Measurements from ENCODE around the gene FBLL1. TPM values are rescaled to one million over a fixed set of nuclear protein-coding genes. Genes with fewer than 3 reads are reported as not detected.
"Not testable (repeated sequence)": the region's sequence is repeated elsewhere in the genome, so short reads cannot be mapped to it uniquely, and the experiment has no call there.

Gene FBLL1
- polyA plus RNA-seq, 1 experiment: 0.11 TPM

- POLR2A ChIA-PET: no interaction called here
- Histone ChIP-seq H3K9me3 (ENCODE audit: control insufficient read depth, insufficient read depth, low read length) (peaks cover 10% of the 10 kb centered on the region), H3K4me3 (ENCODE audit: low read depth, low read length) (no peak overlapping the region), H3K27ac (ENCODE audit: low read depth, low read length) (no peak overlapping the region), H3K27me3 (ENCODE audit: control insufficient read depth, insufficient read depth, low read length) (peaks cover 24% of the 10 kb centered on the region)
- CTCF ChIA-PET: no interaction called here
- TF ChIP-seq, protein P1, sequence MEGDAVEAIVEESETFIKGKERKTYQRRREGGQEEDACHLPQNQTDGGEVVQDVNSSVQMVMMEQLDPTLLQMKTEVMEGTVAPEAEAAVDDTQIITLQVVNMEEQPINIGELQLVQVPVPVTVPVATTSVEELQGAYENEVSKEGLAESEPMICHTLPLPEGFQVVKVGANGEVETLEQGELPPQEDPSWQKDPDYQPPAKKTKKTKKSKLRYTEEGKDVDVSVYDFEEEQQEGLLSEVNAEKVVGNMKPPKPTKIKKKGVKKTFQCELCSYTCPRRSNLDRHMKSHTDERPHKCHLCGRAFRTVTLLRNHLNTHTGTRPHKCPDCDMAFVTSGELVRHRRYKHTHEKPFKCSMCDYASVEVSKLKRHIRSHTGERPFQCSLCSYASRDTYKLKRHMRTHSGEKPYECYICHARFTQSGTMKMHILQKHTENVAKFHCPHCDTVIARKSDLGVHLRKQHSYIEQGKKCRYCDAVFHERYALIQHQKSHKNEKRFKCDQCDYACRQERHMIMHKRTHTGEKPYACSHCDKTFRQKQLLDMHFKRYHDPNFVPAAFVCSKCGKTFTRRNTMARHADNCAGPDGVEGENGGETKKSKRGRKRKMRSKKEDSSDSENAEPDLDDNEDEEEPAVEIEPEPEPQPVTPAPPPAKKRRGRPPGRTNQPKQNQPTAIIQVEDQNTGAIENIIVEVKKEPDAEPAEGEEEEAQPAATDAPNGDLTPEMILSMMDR (IDR thresholded peaks at IDR 0.05; ENCODE audit: low read depth, low read length): no peak
- DNase-seq (ENCODE audit: low read depth, low spot score): no peak
These were observed 1.6 kb downstream of the FBLL1 start for GRCh38 chr5:168530621-168531150.

DNA sequence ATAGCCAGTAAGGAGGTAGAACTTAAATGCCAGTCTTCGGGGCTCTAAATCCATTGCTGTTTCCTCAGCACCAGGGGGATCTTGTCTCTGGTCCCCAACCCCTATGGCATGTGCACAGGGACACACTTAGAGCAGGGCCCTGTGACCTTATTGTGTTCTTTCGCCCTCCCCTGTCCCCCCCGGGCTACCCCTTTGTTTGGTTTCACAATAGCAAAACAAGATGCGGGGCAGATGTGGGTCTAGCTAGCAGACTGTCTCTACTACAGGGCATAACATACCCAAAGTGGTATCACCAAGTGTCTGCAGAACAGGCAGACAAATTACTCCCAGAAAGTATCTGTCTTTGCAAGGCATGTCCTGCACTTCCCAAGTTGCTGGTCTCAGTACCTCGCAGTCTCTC is 2.1 kb downstream of the FBLL1 start:
- ChIA-PET CTCF (no interaction called here), POLR2A (no interaction called here)
- Histone ChIP-seq H3K9me3 (ENCODE audit: control insufficient read depth, insufficient read depth, low read length) (peaks cover 10% of the 10 kb centered on the region), H3K27ac (ENCODE audit: low read depth, low read length) (no peak overlapping the region), H3K4me3 (ENCODE audit: low read depth, low read length) (no peak overlapping the region), H3K27me3 (ENCODE audit: control insufficient read depth, insufficient read depth, low read length) (peaks cover 24% of the 10 kb centered on the region)
- TF ChIP-seq, protein P1 (IDR thresholded peaks at IDR 0.05; ENCODE audit: low read depth, low read length): no peak
- DNase-seq (ENCODE audit: low read depth, low spot score): no peak

DNA sequence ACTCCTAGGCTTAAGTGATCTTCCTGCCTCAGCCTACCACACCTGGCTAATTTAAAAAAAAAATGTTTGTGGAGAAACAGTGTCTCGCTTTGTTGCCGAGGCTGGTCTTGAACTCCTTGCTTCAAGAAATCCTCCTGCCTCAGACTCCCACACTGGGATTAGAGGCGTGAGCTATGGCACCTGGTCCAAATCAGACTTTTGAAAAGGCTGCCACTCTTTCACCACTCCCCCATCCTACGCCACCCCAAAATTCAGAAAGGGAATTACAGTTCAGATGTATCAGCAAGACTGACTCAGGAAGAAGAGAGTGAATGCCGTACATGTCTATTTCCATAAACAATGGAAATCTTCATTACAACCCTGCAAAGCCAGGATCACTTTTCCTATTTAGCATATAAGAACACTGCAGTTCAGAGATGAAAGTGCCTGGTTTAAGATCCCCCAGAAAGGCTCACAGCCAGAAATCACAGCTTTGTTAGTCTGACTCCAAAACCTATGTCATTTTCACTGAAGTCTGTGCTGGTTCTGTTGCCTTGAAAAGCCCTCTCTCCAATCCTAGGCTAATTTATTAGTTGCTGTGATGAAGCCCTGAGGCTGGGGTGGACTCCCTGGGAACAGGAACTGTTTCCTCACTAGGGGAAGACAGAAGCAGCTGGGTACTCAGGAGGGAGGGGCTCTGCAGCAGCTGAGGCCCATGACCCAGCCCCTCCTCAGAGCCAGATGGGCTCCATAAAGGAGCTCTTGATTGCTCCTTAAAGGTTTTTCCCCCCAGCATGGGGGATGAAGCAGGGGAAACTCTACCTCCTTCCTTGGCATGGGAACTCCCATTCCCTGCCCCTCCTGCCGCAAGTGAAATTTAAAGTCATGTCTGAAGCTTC is 3.1 kb downstream of the FBLL1 start:
- TF ChIP-seq, protein P1 (IDR thresholded peaks at IDR 0.05; ENCODE audit: low read depth, low read length): no peak
- Histone ChIP-seq H3K27ac (ENCODE audit: low read depth, low read length) (no peak overlapping the region), H3K27me3 (ENCODE audit: control insufficient read depth, insufficient read depth, low read length) (peaks cover 24% of the 10 kb centered on the region), H3K4me3 (ENCODE audit: low read depth, low read length) (no peak overlapping the region), H3K9me3 (ENCODE audit: control insufficient read depth, insufficient read depth, low read length) (peaks cover 10% of the 10 kb centered on the region)
- DNase-seq (ENCODE audit: low read depth, low spot score): no peak
- POLR2A ChIA-PET: no interaction called here
- CTCF ChIA-PET: interaction anchor here (0.5 kb wide), 1 partner anchor 690 kb away, joined by 6 read pairs; no protein-coding TSS in a partner anchor

GRCh38 chr5:168534351-168534750 is 5.2 kb downstream of the FBLL1 start:
- CTCF ChIA-PET, POLR2A ChIA-PET: not testable (repeated sequence)
- H3K9me3 ChIP-seq (ENCODE audit: control insufficient read depth, insufficient read depth, low read length): peaks cover 10% of the 10 kb centered on the region

DNA sequence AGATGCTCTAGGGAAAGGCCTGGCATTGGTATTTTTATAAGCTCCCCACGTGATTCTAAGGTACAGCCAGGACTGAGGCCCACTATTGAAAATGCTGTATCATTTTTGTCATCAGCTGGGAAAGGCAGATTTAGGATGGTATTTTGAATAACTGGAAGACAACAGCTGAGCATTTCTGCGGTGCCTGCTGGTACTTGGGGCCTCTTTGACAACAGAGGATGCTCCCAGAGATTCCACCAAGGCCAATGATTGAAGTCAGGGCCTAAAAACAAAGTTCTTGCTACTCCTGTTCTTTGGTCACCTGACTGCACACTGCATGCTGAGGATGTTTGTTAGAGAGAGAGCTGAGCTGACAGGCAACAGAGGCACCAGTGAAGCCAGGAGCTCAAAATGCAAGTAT is 8.1 kb downstream of the FBLL1 start:
- no peaks in the 10 kb centered on the region for H3K9me3 ChIP-seq (ENCODE audit: control insufficient read depth, insufficient read depth, low read length)
- ChIA-PET CTCF (no interaction called here), POLR2A (no interaction called here)
- H3K4me3 ChIP-seq (ENCODE audit: low read depth, low read length): no peak overlapping the region
- no peak for DNase-seq (ENCODE audit: low read depth, low spot score)
- TF ChIP-seq, protein P1 (IDR thresholded peaks at IDR 0.05; ENCODE audit: low read depth, low read length): no peak
- H3K27me3 ChIP-seq (ENCODE audit: control insufficient read depth, insufficient read depth, low read length): peaks cover 3% of the 10 kb centered on the region
- H3K27ac ChIP-seq (ENCODE audit: low read depth, low read length): no peak overlapping the region

More at GRCh38 chr5:168534351-168534750, 5.2 kb downstream of the FBLL1 start:
- DNase-seq (ENCODE audit: low read depth, low spot score); H3K27ac ChIP-seq (ENCODE audit: low read depth, low read length); H3K4me3 ChIP-seq (ENCODE audit: low read depth, low read length): not testable (repeated sequence)
- H3K27me3 ChIP-seq (ENCODE audit: control insufficient read depth, insufficient read depth, low read length): peaks cover 15% of the 10 kb centered on the region

Measured in AG04450 (cell line).